SKM-1 treated with dmso at 0.1 percent for 144 hours (cell line): Measurements from ENCODE around the gene MPP1.

Experiments used
- DNase-seq: peaks from one replicate; lab custom pipeline; 2025; ENCODE audit not compliant: unreplicated experiment; lab: John Stamatoyannopoulos, UW

Gene MPP1

DNA sequence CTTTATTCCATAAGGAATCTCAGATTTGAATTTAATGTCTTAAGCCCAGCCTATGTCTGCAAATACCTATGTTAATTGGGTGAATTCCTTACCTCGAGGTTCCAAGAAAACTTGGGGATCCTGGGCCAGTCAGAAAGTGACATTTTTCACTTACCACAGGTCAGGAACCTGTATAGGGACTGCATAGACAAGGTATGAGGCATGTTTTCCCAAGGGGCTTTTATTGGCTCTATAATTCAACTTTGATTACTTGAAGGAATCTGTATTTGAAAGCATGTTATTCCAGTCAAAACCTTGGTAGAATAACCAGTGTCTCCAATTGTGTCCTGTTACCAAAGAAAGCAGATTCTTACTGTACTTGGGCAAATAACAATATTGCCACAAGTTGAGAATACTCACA, 8.5 kb upstream of the MPP1 start:
- no peak for DNase-seq

DNA sequence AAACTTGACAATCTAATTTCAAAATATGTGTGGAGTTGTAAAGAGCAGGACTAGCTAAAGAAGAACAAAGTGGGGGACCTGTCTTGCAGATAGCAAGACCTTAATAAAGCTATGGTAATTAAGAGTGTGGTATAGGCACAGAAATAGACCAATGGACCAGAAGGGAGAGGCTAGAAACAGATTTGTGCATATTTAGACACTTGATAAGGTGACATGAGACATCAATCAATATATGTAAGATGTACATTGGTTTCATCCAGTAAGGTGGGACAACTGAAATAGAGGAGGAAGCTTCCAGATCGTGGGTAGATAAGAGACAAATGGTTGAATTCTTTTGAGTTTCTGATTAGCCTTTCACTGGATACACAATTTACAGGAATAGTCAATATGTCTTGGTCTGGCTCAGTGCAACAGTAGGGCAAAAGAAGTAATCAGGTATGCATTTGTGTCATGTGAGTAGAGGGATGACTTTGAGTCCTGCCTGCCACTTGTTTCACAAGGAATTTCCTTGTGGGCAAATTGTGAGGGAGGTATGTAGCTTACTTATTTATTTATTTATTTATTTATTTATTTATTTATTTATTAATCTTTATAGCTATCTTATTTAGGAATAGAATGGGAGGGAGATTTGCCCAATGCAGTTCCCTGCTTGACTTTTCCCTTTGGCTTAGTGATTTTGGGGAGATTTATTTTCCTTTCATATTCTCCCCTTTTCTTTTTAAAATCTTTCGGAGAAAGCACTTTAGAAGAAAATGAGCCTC, 7.2 kb upstream of the MPP1 start:
- DNase-seq, result no peak

DNA sequence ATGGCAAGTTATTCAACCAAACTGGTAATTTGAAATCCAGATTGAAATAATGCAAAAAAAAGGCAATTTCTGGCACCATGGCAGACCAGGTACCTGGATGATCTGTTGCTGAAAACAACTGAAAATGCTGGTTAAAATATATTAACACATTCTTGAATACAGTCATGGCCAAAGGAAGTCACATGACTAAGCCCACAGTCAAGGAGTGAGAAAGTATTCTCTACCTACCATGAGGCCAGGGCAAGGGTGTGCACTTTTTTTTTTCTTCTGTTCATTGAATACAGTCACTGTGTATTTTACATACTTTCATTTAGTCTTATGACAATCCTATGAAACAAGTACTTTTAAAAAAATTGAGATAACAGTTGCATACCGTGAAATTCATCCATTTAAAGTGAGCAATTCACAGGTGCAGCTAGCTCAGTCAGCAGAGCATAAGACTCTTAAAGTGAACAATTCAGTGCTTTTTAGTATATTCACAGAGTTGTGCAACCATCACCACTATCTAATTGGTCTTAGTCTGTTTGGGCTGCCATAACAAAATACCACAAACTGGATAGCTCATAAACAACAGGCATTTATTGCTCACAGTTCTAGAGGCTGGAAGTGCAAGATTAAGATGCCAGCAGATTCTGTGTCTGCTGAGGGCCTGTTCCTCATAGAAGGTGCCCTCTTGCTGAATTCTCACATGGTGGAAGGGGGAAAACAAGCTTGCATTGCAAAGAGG, 4.8 kb upstream of the MPP1 start:
- DNase-seq, result no peak

DNA sequence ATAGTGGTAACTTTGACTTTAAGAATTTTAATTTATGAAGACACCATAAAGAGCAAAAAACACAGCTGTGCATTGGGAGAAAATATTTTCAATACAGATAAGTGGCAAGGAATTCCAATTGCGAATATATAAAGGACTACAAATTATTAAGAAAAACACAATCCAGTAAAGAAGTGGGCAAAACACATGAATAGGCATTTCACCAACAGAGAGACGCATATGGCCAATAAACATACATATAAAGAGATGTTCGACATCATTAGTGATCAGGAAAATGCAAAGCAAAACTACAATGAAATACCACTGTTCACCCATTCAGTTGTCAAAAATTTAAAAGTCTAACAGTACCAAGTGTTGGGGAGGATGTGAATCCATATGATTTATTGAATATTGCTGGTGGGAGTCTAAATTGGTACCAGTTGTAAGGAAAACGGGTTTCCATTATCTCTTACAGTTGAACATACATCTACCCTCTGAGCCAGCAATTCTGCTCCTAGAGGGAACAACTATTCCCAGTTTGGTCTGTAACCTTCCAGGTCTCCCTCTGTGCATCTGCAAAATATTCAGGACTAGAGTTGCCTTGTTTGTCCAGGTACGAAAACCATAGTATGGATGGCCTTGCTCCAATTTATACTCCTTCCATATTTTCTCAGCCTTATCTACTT, 1.7 kb upstream of the MPP1 start:
- no peak for DNase-seq

DNA sequence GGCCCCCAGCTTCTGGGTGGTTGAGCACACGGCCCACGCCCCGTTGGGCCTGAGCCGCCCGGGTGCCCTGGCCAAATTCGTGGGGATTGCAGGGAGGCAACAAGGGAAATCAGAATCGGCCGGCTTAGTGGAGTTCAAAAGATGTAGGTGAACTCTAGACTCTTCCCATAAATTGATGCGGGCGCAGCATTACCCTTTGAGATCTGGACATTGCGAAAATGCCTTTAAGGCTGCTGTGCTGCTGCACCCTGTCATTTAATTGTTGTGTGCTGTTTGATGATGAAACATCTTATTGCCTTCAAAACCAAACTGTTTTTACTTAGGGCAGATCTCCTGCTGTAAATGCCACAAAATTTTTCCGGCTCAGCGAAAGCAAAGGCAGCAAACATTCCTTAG, 409 bp upstream of the MPP1 start:
- DNase-seq, result peak; percentile 20

DNA sequence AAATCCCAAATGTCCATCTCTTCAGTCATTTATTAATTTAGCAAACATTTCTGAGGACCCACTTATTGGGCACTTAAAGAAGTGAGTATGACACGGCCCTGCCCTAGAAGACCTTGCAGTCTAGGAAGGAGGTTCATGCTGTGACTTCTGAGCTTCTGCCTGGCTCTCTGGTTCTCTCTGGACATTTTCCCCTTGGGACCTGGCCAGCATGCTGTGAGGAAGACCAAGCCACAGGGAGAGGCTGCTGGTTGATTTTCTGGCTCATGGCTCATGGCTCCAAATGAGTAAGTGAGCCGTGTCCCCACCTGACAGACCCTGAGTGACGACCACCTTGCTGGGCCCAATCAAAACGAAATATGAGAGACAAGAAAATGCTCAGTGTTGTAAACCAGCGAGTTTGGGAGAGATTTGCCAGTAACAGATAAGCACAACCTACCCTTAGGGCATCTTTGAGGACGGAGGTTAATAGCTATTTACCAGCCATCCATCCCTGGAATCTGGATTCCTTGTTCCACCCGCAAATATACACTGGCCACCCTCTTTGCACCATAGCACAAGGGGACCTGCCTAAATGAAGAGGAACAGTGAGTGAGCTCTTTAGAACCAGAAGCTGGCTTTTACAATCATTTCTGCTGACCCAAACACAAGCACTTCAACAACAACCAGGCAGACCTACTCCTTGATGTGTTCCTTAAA, 876 bp downstream of the MPP1 start:
- no peak for DNase-seq

DNA sequence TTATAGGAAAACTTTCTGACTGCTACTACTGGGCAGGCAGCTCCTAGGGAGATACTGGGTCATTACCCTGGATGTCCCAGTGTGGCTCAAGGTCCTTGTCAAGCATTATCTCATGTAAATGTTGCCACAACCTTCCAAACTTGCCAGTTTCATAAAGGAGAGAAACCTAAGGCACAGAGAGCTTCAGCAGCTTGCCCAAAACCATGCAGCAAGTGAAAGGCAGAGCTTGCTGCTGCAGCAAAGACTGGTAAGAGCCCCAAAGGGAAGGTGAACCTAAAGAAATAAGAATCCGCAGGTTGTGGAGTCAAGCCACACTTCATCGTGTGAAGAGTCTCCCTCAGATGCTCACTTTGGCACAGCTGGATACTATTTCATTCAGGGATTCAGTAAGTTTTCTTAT, 2.3 kb downstream of the MPP1 start:
- no peak for DNase-seq

DNA sequence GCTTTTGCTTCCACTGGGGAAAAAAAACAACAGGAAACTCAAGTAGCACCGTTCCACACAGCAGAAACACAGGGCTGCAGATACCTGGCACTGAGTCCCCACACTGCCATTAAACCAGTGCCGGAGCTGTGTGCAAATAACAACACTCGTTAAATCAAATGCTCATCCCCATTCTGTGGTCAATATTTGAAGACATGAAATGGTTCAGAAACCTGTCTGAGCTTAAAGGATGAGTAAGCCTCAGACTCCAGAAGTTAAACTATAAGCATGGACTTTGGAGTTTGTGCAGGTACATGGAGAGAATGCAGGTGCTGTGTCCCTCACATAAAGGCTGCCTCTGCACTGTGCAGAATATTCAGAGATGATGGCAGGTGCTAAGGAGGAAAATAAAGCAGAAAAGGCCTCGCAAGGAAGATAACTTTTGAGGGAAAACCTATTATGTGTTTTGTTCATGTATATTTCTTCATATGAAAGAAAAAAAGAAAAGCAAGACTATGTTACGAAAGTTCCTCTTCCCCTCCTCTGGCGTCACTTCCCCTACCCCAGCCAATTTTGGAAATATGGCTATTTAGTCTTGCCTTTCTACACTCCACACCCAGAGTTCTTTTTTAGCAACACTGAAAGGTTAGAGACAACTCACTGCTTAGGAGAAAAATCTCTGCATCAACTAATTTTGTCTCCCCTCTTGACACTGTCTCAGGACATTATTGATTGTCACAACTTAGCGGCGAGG, 4.6 kb downstream of the MPP1 start:
- DNase-seq, result peak; percentile 53

DNA sequence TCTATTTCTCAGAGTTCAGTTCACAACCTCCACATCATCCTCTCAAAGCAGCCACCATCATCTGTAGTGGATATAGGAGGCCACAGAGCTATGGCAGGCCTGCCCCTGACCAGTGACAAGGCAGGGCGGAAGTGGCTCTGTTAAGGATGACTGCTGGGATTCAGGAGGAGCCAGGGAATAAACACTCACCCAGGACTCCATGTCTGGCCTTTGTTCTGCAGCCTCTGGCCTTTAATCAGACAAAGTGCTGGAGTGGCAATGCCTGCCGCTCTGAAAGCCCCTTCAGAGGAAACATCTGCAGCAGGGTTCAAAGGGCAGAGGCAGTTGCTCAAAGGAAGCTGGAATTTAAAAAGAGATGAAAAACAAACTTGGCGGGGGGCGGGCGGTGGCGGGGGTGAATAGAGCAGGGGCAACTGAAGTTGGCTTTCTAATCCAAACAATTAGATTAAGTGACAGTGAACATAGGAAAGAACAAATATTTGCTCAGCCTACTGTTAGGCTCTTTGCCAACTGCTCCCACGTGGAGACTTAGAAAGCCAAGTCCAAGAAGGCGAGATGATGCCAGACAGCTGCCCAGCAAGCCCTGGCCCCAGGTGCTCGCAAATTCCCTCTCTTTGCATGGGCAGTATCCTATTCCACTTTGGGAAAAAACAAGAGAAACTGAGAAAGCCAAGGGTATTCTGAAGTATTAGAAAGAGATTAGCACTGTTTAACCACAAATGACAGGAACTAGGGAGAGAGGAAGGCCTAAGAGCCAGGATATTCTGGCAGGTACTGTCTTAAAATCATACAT, 5.5 kb downstream of the MPP1 start:
- DNase-seq, result no peak

DNA sequence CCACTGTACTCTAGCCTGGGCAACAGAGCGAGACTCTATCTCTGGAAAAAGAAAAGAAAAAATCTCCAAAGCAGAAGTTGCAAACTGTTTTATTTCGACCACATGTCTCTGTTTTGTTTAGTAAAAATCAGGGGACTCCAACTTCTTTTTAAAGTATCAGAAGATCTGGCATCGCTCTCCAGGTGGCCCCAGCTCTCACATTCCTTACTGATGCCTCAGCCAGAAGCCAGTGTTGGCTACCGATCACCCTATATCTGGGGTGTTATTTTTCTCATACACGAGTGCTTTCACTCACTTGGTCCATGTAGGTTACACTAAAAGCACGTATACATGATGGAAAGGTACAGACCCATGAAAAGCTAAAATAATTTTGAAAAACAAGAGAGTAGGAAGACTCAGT, 8.3 kb downstream of the MPP1 start:
- no peak for DNase-seq

DNA sequence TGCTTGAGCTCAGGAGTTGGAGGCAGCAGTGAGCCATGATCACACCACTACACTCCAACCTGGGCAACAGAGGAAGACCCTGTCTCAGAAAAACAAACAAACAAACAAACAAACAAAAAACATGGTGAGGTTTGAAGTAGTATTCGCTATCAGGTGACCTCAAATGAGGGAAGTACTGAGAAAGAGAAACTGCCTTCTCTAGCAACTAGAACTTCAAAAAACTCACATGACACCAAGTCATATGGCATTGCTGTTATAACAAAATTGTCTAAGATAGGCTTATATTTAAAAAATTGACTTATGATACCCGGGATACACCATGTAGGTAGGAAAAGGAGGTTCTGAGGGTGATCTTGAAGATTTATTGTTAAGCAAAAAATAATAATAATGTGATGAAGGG, 10.3 kb downstream of the MPP1 start:
- DNase-seq, result no peak

DNA sequence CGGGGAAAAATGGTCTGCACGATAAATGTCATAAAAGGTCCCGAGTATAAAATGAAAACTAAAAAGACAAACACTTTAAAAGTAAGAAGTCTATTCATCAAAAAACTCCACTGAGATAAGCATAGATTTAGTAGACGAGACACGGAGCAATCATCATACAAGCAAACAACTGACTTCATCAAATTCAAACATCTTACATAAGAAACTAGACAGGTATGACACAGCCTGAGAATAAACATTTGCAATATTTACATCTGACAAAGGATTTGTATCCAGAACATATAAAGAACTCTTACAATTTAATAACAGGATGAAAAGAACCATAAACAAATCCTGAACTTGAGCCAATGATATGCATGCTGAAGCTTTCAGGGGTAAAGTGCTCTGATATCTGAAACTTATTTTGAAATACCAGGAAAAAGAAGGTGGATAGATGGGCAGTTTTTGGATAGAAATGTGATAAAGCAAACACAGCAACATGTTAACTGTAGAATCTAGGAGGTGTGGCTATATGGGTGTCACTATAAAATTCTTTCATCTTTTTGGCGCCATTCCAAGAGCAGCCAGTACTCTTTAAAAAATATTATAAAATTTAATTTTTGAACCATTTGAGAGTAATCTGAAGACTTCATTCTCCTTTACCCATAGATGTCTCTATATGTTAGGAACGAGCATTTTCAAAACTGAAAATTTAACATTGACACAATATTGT, 12.0 kb downstream of the MPP1 start:
- no peak for DNase-seq

DNA sequence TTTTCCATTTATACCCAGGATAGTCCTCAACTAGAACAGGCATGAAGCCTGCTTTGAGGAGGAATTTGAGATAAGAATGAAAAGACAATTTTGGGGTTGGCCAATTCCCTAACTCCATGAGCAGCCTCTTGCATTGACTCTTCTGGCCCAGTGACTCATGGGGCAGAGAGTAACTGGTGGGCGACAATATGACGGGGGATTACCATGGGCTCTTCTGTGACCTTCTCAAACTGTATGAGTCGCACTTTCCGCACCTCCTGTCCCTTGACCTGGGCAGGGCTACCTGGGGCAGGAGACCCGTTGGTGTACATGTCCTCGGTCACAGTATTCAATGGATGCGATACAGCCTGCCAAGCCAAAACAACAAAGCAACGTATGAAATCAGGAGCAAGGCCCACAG, 13.3 kb downstream of the MPP1 start:
- DNase-seq, result no peak

DNA sequence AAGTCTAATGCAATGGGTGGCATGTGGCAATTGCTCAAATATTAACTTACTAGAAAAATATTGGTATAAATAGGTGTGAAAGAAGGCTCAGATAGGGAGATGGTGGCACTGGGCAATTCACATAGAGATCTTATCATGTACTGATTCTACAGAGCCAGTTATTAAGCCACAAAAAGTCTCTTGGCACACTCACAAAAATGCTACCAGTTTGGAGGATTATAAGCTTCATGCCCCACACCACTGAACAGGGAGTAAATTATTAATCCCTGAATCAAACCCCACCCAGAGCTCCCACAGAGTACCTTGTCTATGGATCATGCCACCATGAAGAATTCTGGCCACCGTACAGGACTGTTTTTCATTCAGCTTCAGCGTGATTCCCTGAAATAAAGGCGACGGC, 13.8 kb downstream of the MPP1 start:
- no peak for DNase-seq

DNA sequence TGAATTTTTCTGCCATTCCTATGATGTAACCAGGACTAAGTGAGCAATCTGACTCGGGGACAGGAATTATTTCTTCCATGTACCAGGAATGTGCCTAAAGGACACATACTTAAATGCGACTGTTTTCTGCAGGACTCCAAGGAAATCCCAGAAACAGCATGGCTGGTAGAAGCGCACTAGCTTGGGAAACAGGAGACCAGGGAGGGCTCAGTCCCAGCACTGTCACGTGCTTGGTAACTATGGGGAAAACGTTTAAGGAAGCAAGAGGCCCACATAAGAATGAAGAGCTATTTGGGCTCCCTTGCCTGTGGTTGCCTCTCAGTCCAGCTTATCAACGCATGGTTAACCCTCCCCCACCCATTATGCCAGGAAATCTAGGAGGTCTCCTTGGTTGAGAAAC, 19.6 kb downstream of the MPP1 start:
- no peak for DNase-seq

DNA sequence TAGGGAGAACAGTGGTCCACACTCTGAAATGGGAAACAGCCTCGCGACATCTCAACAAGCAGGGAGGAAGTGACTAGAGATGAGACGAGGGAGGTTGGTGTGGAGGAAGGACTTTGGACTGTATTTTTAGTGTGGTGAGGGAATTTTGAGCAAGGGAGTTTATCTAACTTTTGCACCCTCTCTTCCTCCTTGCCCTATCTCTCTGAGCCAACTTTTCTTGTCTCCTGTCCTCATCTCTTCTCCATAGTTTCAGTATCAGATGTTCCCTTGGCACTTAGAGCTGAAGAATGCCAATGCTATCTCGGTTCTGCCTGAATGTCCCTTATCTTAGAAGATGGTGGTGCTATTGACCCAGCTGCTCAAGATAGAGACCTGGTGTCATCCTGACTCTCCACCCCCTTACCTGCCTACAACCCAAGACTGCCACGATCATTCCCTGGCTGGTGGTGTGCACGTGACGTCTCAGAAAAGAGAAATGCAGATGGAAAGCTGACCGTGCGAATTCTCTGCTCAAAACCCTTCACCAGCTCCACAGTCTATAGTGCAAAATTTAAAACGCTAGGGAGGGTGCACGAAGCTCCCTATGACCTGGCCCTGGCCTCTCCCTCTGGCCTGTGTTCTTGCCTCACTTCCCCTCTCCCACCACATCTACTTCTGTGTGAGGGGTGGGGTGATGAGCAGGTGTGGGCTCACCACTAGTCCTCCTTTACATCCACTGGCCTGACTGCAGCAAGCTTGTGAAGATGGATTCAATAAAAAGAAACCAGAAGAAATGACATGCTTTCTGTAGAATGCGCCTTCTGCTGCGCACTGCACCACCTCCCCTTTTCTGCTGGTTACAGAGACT, 20.9 kb downstream of the MPP1 start:
- DNase-seq, result peak; percentile 14

DNA sequence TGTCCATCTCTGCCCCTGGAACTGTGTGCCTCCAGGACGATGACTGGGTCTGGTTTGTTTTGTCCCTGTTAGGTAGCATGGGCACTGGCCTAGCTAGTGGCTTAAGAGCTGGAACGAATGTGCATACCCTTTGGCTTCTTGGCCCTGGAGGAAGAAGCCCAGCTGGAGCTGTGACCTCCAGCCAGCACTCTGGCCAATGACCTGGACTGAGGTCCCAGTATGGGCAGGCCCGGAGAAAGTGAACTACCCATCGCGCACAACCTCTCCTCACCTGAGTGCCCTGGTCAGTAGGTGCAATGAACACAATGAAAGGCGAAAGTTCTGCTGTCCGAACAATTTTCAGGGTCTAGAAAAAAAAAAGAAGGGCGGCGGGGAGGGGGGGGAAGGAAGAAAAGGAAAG, 24.3 kb downstream of the MPP1 start:
- DNase-seq, result no peak

DNA sequence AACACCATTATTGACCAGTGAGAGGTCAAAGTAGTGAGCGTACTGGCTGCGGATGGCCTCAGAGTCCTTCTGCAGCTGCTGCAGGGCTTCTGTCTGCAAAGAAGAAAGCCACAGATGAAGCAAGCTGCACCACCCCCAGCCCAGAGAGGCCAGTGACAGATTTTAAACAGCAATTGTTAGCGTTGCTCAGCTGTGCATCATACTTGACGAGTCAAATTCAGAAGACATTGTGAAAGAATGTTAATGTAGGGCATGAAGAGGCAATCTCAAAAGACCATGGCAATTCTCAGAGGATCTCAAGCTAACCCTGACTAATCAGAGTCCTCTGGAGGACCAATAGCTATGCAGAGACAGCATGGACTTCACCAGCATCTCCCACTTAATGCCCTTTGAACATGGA, 26.0 kb downstream of the MPP1 start:
- no peak for DNase-seq

DNA sequence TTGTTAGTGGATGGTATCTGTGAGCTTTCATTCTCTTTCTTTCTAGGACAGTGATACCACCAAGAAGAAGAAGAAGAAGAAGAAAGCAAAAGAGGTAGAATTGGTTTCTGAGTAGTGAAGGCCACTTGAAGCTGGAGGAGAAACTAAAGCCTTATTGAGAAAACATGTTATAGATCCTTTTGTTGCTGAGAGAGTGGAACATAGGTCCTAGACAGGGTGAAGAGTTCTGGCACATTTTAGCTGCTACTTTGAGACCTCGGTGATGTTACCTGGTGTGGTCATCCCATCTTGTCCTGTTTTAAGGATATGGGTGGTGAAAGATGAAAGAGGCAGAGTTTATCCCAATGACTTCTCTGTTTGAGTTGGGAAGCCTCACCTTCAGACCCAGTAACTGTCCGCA, 28.5 kb downstream of the MPP1 start:
- DNase-seq, result no peak
